GM18868 (cell line): ENCODE data around the gene SMYD3.

Source experiments
- ATAC-seq: cut with Tn5 transposase; IDR thresholded peaks from one replicate; pipeline ENCODE4 v1.9.1; 2021; ENCODE audit warnings: mild to moderate bottlenecking, moderate library complexity; ENCODE audit not compliant: unreplicated experiment

Gene SMYD3

GRCh38 chr1:246516126-246516525, 9.0 kb upstream of the SMYD3 start:
- ATAC-seq, result no peak

- ATAC-seq, result no peak
These were observed 8.4 kb upstream of the SMYD3 start for GRCh38 chr1:246515390-246516005.

DNA sequence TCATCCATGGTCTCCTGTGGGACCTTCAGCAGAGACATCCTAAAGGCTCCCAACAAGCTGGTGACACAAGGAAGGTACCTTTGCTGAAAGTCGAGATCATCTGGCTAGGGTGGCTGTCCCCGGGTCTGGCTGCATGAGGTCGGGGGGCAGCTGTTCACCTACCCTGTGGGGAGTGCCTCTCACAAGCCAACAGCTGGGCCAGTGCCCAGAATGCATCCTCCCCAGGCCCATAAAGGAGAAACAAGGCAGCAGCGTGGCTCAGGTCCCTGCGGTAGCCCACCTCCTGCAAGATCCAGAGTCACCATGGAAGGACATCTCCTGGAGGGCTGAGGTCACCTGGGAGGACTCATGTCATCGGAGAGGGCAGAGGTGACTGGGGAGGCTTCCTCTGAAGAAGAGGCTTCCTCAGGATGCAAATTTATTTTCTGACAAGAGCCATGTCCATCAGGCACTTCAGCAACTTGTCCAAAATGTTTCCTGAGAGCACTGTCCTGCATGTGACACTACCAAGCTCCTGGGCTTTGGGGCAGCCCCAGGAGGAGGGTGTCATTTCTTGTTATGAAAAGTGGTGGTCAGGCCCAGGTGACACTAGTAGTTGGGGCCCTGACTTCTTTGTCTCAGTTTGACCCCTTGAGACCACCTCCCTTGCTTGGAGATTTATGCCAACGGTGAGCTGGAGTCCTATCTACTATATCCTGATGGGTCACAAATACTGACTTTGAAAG, 6.7 kb upstream of the SMYD3 start:
- ATAC-seq, result no peak

GRCh38 chr1:246513041-246513440, 6.0 kb upstream of the SMYD3 start:
- ATAC-seq, result no peak

- no peak for ATAC-seq
These were observed 5.6 kb upstream of the SMYD3 start for GRCh38 chr1:246512635-246513034.

- ATAC-seq, result no peak
These were observed 5.2 kb upstream of the SMYD3 start for GRCh38 chr1:246512230-246512629.

- ATAC-seq, result no peak
These were observed 4.1 kb upstream of the SMYD3 start for GRCh38 chr1:246511203-246511602.

DNA sequence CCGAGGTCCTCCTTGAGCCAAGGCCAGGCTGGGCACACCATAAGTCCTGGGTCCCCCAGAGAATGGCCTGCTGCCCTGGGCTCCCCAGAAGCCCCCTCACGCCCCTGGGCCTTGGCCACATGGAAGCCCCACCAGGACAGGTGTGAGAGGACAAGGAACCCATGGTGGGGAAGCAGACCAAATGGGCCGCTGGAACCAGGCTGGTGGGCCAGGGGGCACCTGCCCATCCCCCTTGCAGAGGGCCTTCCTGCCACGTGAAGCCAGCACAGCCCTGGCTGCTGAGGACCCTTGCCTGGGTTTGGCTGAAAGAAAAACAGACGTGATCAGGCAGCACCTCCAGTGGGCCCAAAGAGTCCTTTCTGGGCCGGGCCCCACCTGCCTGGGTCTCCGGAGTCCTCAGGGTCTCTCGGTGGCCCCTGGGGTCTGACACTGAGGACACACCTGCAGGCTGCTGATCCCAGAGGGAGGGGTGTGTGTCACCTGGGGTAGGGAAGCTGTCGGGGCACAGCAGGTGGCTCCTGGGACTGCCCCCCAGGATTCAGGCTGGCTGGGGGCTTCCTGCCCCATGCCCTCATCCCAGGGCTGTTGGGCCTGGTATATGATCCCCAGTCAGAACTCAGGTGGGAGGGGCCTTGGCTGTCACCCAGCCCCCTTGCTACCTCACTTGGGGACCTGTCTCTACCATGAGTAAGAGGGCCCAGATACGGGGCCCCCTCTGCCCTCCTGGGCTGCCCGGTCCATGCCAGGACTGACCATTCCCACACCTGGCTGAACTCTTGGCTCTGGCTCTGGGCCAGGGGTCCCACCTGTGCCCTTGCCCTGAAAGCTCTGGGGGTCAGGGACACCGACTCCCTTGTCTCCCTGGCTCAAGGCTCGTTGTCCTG, 3.3 kb upstream of the SMYD3 start:
- ATAC-seq, result no peak

DNA sequence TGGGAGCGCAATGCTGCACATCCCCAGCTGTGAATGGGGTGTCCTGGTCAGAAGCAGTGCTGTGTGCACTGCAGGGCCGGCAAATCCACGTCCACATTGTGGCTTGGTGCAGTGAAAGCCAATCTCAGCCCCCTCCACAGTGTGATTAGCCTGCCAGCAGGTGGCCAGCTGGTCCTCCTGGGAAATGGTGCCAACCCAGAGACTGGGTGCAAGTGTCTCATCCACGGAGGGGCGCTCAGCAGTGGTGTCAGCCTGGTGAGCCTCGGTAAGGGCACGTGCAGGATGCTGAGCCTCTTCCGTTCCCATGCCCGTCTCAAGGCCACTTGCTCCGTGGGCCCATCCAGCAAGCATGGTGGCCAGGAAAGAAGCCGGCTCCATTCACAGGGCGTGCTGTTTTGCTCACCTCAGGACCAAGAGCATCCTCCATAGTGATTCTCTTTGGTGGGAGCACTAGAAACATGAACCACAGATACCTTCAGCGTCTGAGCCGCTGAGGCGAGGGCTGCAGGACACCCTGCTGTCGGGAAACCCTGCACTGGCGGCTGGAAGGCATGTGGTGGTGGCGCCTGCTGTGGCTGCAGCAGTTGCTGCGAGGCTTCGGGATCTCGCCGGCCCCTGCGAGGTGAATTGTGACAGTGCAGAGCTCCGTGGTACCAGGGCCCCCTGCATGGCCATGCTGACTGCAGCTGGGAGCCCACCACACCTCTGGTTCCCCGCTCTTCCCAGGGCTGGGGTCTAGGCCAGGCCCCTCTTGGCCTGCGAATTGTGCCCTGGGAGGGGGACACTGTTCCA, 2.0 kb upstream of the SMYD3 start:
- ATAC-seq, result no peak

DNA sequence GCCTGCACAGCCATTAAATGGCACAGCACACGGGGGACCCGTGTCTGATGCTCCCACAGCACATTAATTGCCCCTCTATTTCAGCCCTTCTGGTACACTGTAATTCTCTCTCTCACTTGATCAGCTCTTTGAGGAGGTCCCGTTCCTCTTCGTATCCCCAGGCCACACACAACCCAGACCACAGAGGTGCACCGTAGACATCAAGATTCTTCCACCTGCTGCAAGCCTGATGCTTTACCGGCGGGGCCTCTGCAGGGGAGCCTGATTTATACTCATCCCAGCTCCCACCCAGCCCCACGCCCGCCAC, 759 bp downstream of the SMYD3 start:
- peak; percentile 13 for ATAC-seq

- no peak for ATAC-seq
These were observed 3.7 kb downstream of the SMYD3 start for GRCh38 chr1:246503341-246503740.

GRCh38 chr1:246497331-246497915, 9.7 kb downstream of the SMYD3 start:
- peak; percentile 65 for ATAC-seq

DNA sequence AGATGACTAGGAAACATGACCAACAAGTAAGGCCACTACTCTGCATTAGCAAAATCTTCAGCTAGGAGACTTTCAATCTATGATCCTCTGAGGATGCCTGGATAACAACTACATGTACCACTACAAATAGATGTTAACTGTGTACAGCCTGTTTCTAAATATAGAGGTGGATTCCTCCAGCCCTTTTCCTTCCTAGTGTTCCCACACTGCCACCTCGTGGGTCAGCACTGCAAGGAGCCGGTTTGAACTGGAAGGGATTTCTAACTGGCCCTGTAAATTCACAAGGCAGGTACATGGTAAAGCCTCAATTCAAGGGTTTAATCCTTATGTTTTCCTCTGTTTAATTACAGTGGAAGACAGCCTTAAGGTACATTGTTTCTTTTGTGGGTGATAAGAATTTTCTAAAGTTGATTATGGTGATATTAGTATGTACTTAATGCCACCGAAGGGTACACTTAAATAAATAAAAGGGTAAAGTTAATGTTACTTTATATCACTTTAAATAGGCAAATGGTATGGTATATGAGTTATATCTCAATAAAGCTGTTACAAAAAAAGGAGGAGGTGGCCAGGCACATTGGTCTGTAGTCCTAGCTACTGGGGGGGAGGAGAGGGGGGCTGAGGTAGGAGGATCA, 14.4 kb downstream of the SMYD3 start:
- ATAC-seq, result peak; percentile 64

- no peak for ATAC-seq
These were observed 15.5 kb downstream of the SMYD3 start for GRCh38 chr1:246491551-246492053.

- ATAC-seq, result no peak
These were observed 18.4 kb downstream of the SMYD3 start for GRCh38 chr1:246488674-246489073.

GRCh38 chr1:246483569-246483933, 23.5 kb downstream of the SMYD3 start:
- no peak for ATAC-seq

- ATAC-seq, result no peak
These were observed 24.1 kb downstream of the SMYD3 start for GRCh38 chr1:246482805-246483568.

DNA sequence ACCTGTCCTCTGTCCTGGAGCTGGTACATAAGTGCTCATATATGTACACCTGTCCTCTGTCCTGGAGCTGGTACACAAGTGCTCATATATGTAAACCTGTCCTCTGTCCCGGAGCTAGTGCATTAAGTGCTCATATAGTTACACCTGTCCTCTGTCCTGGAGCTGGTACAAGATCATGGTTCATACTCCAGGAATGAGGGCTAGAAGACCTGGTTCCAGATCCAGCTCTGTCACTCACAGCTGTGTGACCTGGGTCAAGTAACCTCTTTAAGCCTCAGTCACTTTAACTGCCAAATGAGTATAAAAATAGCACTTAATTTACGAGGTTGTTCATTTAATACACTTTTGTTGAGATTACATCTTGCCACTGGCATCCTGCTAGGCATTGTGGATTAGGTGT, 28.0 kb downstream of the SMYD3 start:
- ATAC-seq, result no peak

DNA sequence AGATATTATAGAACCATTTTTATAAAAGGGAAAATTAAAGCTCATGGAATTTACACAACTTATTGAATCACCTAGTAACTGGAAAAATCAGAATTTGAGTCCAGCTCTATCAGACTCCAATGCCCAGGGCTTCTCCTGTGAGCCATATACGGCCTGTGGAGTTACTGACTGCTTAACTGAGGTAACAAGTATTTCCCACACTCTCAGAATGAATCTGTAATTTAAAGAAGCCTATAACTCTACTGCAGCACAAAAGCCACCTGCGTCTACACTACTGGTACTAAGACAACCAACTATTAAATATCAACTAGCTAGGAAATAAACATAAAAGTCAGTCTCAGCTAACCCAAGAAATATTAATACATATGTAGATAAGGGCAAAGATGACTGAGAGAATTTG, 29.4 kb downstream of the SMYD3 start:
- ATAC-seq, result no peak
